ENCODE data around the gene ZNHIT2. TPM values are rescaled to one million over a fixed set of nuclear protein-coding genes. Genes with fewer than 3 reads are reported as not detected.
A peak's percentile ranks its signal among the peaks of the same experiment; 100 is the strongest.

Gene ZNHIT2
- total and polyA plus RNA-seq, 2 of the 13 experiments (the other 11 are each of a cell fraction or from before 2014, with no cell fraction given) = 1.1 to 6.5 TPM

GRCh38 chr11:65117206-65118096, at the start of gene ZNHIT2 (continued):
- no peak for TF ChIP-seq ZNF83 (CRISPR knock-in tag; IDR thresholded peaks at IDR 0.05; ENCODE audit: borderline replicate concordance)
- TF ChIP-seq NFATC3 (CRISPR knock-in tag; IDR thresholded peaks at IDR 0.05) = no peak
- peak; percentile 94 for TF ChIP-seq CREM (IDR thresholded peaks at IDR 0.05)
- TF ChIP-seq CREM (CRISPR knock-in tag; IDR thresholded peaks at IDR 0.05) = no peak
- no peak for TF ChIP-seq ARID2 (CRISPR knock-in tag; IDR thresholded peaks at IDR 0.05; ENCODE audit: borderline replicate concordance)
- no peak for TF ChIP-seq ZNF17 (CRISPR knock-in tag; IDR thresholded peaks at IDR 0.05)
- no peak for TF ChIP-seq TRAFD1 (CRISPR knock-in tag; IDR thresholded peaks at IDR 0.05; ENCODE audit: borderline replicate concordance)
- TF ChIP-seq GATAD1 (CRISPR knock-in tag; IDR thresholded peaks at IDR 0.05) = peak; percentile 92
- TF ChIP-seq ZNF616 (CRISPR knock-in tag; IDR thresholded peaks at IDR 0.05; ENCODE audit: low read depth) = peak; percentile 81; the same call in 1 of the 2 replicates
- TF ChIP-seq ZNF350 (CRISPR knock-in tag; IDR thresholded peaks at IDR 0.05; ENCODE audit: borderline replicate concordance, low read depth) = peak; percentile 77; the same call in 1 of the 2 replicates
- TF ChIP-seq FOXK1 (CRISPR knock-in tag; IDR thresholded peaks at IDR 0.05; ENCODE audit: borderline replicate concordance, low read depth) = peak; percentile 86; the same call in 1 of the 2 replicates
- TF ChIP-seq RARG (CRISPR knock-in tag; IDR thresholded peaks at IDR 0.05; ENCODE audit: low read depth) = no peak
- peak; percentile 87; the same call in 1 of the 2 replicates for TF ChIP-seq ZNF670 (CRISPR knock-in tag; IDR thresholded peaks at IDR 0.05; ENCODE audit: borderline replicate concordance)
- TF ChIP-seq ZBTB21 (CRISPR knock-in tag; IDR thresholded peaks at IDR 0.05) = peak; percentile 75; the same call in 1 of the 2 replicates
- no peak for TF ChIP-seq ZNF234 (CRISPR knock-in tag; conservative IDR thresholded peaks at IDR 0.05)
- TF ChIP-seq FIP1L1 (IDR thresholded peaks at IDR 0.05; ENCODE audit: borderline replicate concordance, insufficient read depth, low read depth, low read length) = 0 out of 2 replicates have a peak, but pooled peaks have one; percentile 22
- TF ChIP-seq ATF4 (CRISPR knock-in tag; IDR thresholded peaks at IDR 0.05) = peak in 1 of 2 experiments; percentile 90; a peak in 2 of 4 replicates
- TF ChIP-seq RNF2 (conservative IDR thresholded peaks at IDR 0.05; ENCODE audit: low read depth) = no peak
- TF ChIP-seq MTERF4 (CRISPR knock-in tag; IDR thresholded peaks at IDR 0.05) = 0 out of 2 replicates have a peak, but pooled peaks have one; percentile 20
- no peak for TF ChIP-seq ZKSCAN8 (CRISPR knock-in tag; IDR thresholded peaks at IDR 0.05; ENCODE audit: borderline replicate concordance)
- TF ChIP-seq RBFOX2 (IDR thresholded peaks at IDR 0.05; ENCODE audit: low read depth, low read length) = peak; percentile 94
- TF ChIP-seq MTF1 (CRISPR knock-in tag; IDR thresholded peaks at IDR 0.05) = 0 out of 2 replicates have a peak, but pooled peaks have one; percentile 44
- TF ChIP-seq NFYC (CRISPR knock-in tag; IDR thresholded peaks at IDR 0.05) = peak; percentile 24
- TF ChIP-seq GTF2F1 (IDR thresholded peaks at IDR 0.05; ENCODE audit: low read length) = no peak
- no peak for TF ChIP-seq U2AF2 (IDR thresholded peaks at IDR 0.05; ENCODE audit: low read depth, low read length)
